H1 (cell line): ENCODE results near the gene MAGI2. TPM values are rescaled to one million over a fixed set of nuclear protein-coding genes. Genes with fewer than 3 reads are reported as not detected.

ENCODE experiments used
- ATF2 ChIP-seq: IDR thresholded peaks from 2 replicates; pipeline ENCODE4 v1.6.1; 2012; ENCODE audit warnings: low read length, inconsistent platforms
- CTBP2 ChIP-seq: IDR thresholded peaks from 2 replicates; pipeline ENCODE4 v1.7.0; 2011; ENCODE audit warnings: borderline replicate concordance, mild to moderate bottlenecking, moderate library complexity, mixed read lengths, low read length; ENCODE audit not compliant: insufficient read depth, insufficient read length
- EP300 ChIP-seq, 2 experiments: IDR thresholded peaks; 1 replicate in 1 of 2; 2 replicates in 1 of 2; pipeline ENCODE4 v1.6.1; 2011 to 2012; ENCODE audit warnings: low read depth in 2 of 2, low read length in 2 of 2, mild to moderate bottlenecking in 2 of 2, borderline replicate concordance in 1 of 2, inconsistent platforms in 1 of 2, moderate library complexity in 1 of 2
- EZH2 ChIP-seq: fragments of 200-600 bp; sonication (generic); IDR thresholded peaks from 2 replicates; pipeline ENCODE4 v1.7.1; 2012; ENCODE audit warnings: low read depth, mild to moderate bottlenecking, moderate library complexity, low read length, inconsistent platforms; ENCODE audit not compliant: severe bottlenecking
- JUND ChIP-seq: IDR thresholded peaks from 2 replicates; pipeline ENCODE4 v1.6.1; 2011; ENCODE audit warnings: mild to moderate bottlenecking, improper control_type of control experiment, low read length
- KDM4A ChIP-seq: IDR thresholded peaks from one replicate; pipeline ENCODE4 v1.7.1; 2012; ENCODE audit warnings: low read depth, mild to moderate bottlenecking, moderate library complexity, low read length, inconsistent platforms; ENCODE audit not compliant: severe bottlenecking
- RFX5 ChIP-seq: IDR thresholded peaks from 2 replicates; pipeline ENCODE4 v1.6.1; 2011; ENCODE audit warnings: low read depth, low read length, improper control_type of control experiment, borderline replicate concordance
- SP4 ChIP-seq: IDR thresholded peaks from 2 replicates; pipeline ENCODE4 v1.6.1; 2012; ENCODE audit warnings: low read length, inconsistent platforms
- YY1 ChIP-seq: IDR thresholded peaks from 2 replicates; pipeline ENCODE4 v1.6.1; 2011; ENCODE audit warnings: low read depth, mild to moderate bottlenecking, low read length
- polyA plus RNA-seq, 7 experiments: library from polyadenylated mRNA; depleted of rRNA in 3 of 7; stranded (reverse) in 5 of 7; unstranded in 2 of 7; fragments of >200 nt in 5 of 7; fragments of 200-250 nt in 2 of 7; gene quantifications; 1 replicate in 5 of 7; 2 replicates in 1 of 7; 4 replicates in 1 of 7; pipeline versions ENCODE4 v1.2.1 to v1.2.3, GENCODE V29; 2011 to 2013; ENCODE audit warnings: missing spikeins in 2 of 7, mixed read lengths in 2 of 7
- total RNA-seq: library from RNA; stranded (reverse); fragmentation: NEBNext Ultra II Directional; extraction: Animal tissue kit (Norgen Biotek cat#: 25700); gene quantifications from 2 replicates; pipeline ENCODE4 v1.2.1, GENCODE V29; 2021
- TF ChIP-seq, protein P1 (sequence below): fragments of 300-600 bp; sonication (generic); IDR thresholded peaks from 2 replicates; pipeline ENCODE4 v1.7.1; 2012; ENCODE audit warnings: low read length, moderate library complexity, mild to moderate bottlenecking, inconsistent platforms; ENCODE audit not compliant: insufficient replicate concordance

The MAGI2 gene
- total and polyA plus RNA-seq, 2 of the 8 experiments (the other 6 are each of a cell fraction or from before 2014, with no cell fraction given), result 6.0 to 27.3 TPM

DNA sequence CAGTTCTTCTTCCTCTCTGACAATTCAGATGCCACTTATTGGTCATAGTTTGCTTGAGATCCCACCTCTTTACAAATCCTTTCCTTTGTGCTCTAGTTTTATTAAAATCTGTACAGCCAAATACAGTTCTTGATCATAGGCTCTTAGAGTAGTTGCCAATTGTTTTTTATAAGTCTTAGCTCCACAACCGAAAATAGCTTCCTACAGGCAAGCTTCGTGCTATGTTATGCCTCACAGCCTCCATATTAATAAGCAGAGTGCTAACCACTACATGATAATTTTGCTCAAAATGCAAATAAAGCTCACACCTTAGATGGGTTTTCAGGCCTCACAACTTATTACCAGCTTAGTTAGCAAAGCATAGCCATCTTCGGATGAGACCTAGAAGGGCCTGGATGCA is 688.9 kb downstream of the MAGI2 start (continued):
- TF ChIP-seq, protein P1, sequence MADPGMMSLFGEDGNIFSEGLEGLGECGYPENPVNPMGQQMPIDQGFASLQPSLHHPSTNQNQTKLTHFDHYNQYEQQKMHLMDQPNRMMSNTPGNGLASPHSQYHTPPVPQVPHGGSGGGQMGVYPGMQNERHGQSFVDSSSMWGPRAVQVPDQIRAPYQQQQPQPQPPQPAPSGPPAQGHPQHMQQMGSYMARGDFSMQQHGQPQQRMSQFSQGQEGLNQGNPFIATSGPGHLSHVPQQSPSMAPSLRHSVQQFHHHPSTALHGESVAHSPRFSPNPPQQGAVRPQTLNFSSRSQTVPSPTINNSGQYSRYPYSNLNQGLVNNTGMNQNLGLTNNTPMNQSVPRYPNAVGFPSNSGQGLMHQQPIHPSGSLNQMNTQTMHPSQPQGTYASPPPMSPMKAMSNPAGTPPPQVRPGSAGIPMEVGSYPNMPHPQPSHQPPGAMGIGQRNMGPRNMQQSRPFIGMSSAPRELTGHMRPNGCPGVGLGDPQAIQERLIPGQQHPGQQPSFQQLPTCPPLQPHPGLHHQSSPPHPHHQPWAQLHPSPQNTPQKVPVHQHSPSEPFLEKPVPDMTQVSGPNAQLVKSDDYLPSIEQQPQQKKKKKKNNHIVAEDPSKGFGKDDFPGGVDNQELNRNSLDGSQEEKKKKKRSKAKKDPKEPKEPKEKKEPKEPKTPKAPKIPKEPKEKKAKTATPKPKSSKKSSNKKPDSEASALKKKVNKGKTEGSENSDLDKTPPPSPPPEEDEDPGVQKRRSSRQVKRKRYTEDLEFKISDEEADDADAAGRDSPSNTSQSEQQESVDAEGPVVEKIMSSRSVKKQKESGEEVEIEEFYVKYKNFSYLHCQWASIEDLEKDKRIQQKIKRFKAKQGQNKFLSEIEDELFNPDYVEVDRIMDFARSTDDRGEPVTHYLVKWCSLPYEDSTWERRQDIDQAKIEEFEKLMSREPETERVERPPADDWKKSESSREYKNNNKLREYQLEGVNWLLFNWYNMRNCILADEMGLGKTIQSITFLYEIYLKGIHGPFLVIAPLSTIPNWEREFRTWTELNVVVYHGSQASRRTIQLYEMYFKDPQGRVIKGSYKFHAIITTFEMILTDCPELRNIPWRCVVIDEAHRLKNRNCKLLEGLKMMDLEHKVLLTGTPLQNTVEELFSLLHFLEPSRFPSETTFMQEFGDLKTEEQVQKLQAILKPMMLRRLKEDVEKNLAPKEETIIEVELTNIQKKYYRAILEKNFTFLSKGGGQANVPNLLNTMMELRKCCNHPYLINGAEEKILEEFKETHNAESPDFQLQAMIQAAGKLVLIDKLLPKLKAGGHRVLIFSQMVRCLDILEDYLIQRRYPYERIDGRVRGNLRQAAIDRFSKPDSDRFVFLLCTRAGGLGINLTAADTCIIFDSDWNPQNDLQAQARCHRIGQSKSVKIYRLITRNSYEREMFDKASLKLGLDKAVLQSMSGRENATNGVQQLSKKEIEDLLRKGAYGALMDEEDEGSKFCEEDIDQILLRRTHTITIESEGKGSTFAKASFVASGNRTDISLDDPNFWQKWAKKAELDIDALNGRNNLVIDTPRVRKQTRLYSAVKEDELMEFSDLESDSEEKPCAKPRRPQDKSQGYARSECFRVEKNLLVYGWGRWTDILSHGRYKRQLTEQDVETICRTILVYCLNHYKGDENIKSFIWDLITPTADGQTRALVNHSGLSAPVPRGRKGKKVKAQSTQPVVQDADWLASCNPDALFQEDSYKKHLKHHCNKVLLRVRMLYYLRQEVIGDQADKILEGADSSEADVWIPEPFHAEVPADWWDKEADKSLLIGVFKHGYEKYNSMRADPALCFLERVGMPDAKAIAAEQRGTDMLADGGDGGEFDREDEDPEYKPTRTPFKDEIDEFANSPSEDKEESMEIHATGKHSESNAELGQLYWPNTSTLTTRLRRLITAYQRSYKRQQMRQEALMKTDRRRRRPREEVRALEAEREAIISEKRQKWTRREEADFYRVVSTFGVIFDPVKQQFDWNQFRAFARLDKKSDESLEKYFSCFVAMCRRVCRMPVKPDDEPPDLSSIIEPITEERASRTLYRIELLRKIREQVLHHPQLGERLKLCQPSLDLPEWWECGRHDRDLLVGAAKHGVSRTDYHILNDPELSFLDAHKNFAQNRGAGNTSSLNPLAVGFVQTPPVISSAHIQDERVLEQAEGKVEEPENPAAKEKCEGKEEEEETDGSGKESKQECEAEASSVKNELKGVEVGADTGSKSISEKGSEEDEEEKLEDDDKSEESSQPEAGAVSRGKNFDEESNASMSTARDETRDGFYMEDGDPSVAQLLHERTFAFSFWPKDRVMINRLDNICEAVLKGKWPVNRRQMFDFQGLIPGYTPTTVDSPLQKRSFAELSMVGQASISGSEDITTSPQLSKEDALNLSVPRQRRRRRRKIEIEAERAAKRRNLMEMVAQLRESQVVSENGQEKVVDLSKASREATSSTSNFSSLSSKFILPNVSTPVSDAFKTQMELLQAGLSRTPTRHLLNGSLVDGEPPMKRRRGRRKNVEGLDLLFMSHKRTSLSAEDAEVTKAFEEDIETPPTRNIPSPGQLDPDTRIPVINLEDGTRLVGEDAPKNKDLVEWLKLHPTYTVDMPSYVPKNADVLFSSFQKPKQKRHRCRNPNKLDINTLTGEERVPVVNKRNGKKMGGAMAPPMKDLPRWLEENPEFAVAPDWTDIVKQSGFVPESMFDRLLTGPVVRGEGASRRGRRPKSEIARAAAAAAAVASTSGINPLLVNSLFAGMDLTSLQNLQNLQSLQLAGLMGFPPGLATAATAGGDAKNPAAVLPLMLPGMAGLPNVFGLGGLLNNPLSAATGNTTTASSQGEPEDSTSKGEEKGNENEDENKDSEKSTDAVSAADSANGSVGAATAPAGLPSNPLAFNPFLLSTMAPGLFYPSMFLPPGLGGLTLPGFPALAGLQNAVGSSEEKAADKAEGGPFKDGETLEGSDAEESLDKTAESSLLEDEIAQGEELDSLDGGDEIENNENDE, result no peak
- no peak for TF ChIP-seq SP4
- TF ChIP-seq ATF2, result no peak
- no peak for TF ChIP-seq EP300 (IDR thresholded peaks at IDR 0.05; ENCODE audit: borderline replicate concordance in 1 of 2, low read depth in 2 of 2, low read length in 2 of 2)
- no peak for TF ChIP-seq JUND
- no peak for TF ChIP-seq YY1
- no peak for TF ChIP-seq KDM4A
- TF ChIP-seq RFX5, result no peak
- no peak for TF ChIP-seq EZH2
- TF ChIP-seq CTBP2, result no peak
